Naive B cell (primary cell): ENCODE results near the gene PSMD3. TPM values are rescaled to one million over a fixed set of nuclear protein-coding genes. Genes with fewer than 3 reads are reported as not detected.
A peak's percentile ranks its signal among the peaks of the same experiment; 100 is the strongest.

Source experiments
- ATAC-seq, 2 donors: fragments of 150-1000 bp; cut with Tn5 transposase; 2 replicates each; pipeline ENCODE4 v1.10.0; 2021; ENCODE audit warnings: low read depth in 2 of 2, mild to moderate bottlenecking in 2 of 2, moderate library complexity in 2 of 2
- DNase-seq: peaks from one replicate; pipeline ENCODE4 v3.0.0; 2022
- H3K27ac Mint-ChIP-seq, 6 donors: one replicate each; pipeline ENCODE4 v1.8.0; 2020 to 2022; ENCODE audit warnings: mild to moderate bottlenecking in 6 of 6, mixed read lengths in 6 of 6, moderate library complexity in 5 of 6, inconsistent platforms in 2 of 6
- H3K27me3 Mint-ChIP-seq, 3 donors: one replicate each; pipeline ENCODE4 v1.8.0; 2021 to 2022; ENCODE audit warnings: mixed read lengths in 3 of 3, mild to moderate bottlenecking in 1 of 3
- H3K36me3 Mint-ChIP-seq, 2 donors: one replicate each; pipeline ENCODE4 v1.8.0; 2020 to 2022; ENCODE audit warnings: mixed read lengths in 2 of 2, inconsistent platforms in 1 of 2, mild to moderate bottlenecking in 1 of 2
- H3K4me1 Mint-ChIP-seq, 3 donors: one replicate each; pipeline ENCODE4 v1.8.0; 2020 to 2022; ENCODE audit warnings: mixed read lengths in 3 of 3, inconsistent platforms in 1 of 3, mild to moderate bottlenecking in 1 of 3, moderate library complexity in 1 of 3
- H3K4me3 Mint-ChIP-seq, 8 donors: one replicate each; pipeline ENCODE4 v1.8.0; 2020 to 2022; ENCODE audit warnings: mild to moderate bottlenecking in 8 of 8, mixed read lengths in 8 of 8, moderate library complexity in 8 of 8, inconsistent platforms in 2 of 8
- H3K9me3 Mint-ChIP-seq, 7 donors: one replicate each; pipeline ENCODE4 v1.8.0; 2020 to 2022; ENCODE audit warnings: mixed read lengths in 7 of 7, mild to moderate bottlenecking in 5 of 7, inconsistent platforms in 2 of 7, moderate library complexity in 1 of 7
- polyA plus RNA-seq, 6 donors: library from polyadenylated mRNA; unstranded; fragments of 300-500 nt; fragmentation: Illumina TruSeq; gene quantifications; one replicate each; pipeline ENCODE4 v1.2.3, GENCODE V29; 2021; ENCODE audit warnings: low read depth in 6 of 6

Gene PSMD3
- polyA plus RNA-seq, 6 donors from 2014 or later = 48.1 to 62.4 (median 52.3) TPM

GRCh38 chr17:40015005-40015997 is 34.7 kb downstream of the PSMD3 start, which contains the start of gene CSF3:
Gene CSF3 (plus strand): TSS chr17:40015440. CDS start chr17:40015475, 35 bp downstream.
- DNase-seq = no peak

GRCh38 chr17:40015998-40016985 is 35.7 kb downstream of the PSMD3 start:
- ATAC-seq (no peak), DNase-seq (no peak)
- Mint-ChIP-seq H3K4me1 (peaks cover 0 to 15% (median 6%) of the 10 kb centered on the region in 3 donors), H3K27me3 (peaks cover 0 to 5% (median 0%) of the 10 kb centered on the region in 3 donors), H3K9me3 (no peaks in the 10 kb centered on the region), H3K27ac (peak overlapping the region in 2 of 6 donors; percentile 15 to 94), H3K36me3 (peaks cover 0 to 19% of the 10 kb centered on the region in 2 donors), H3K4me3 (peak overlapping the region in 1 of 8 donors; percentile 63)

More at GRCh38 chr17:40015005-40015997, 34.7 kb downstream of the PSMD3 start, which contains the start of gene CSF3:
- Mint-ChIP-seq H3K27ac (no peak within 1 kb of the TSS), H3K27me3 (peaks cover 0 to 5% (median 0%) of the 10 kb centered on the region in 3 donors), H3K36me3 (peaks cover 0 to 15% of the 10 kb centered on the region in 2 donors), H3K9me3 (no peaks in the 10 kb centered on the region), H3K4me1 (peaks cover 0 to 15% (median 6%) of the 10 kb centered on the region in 3 donors), H3K4me3 (peak within 1 kb of the TSS in 2 of 8 donors; percentile 7 to 63)
- no peak for ATAC-seq

- Mint-ChIP-seq H3K27ac (no peak overlapping the region), H3K27me3 (peaks cover 0 to 5% (median 0%) of the 10 kb centered on the region in 3 donors), H3K9me3 (no peaks in the 10 kb centered on the region), H3K4me3 (peak overlapping the region in 1 of 8 donors; percentile 56), H3K4me1 (peaks cover 0 to 15% (median 6%) of the 10 kb centered on the region in 3 donors), H3K36me3 (peaks cover 0 to 24% of the 10 kb centered on the region in 2 donors)
- ATAC-seq = no peak
- no peak for DNase-seq
Observed at GRCh38 chr17:40017422-40018080, 36.9 kb downstream of the PSMD3 start.

GRCh38 chr17:40018211-40019121 is 37.9 kb downstream of the PSMD3 start:
- DNase-seq (no peak), ATAC-seq (no peak)
- H3K9me3 Mint-ChIP-seq = no peaks in the 10 kb centered on the region
- peaks cover 0 to 5% (median 0%) of the 10 kb centered on the region in 3 donors for H3K27me3 Mint-ChIP-seq
- H3K36me3 Mint-ChIP-seq = peaks cover 0 to 24% of the 10 kb centered on the region in 2 donors
- peaks cover 0 to 14% (median 6%) of the 10 kb centered on the region in 3 donors for H3K4me1 Mint-ChIP-seq
- no peak overlapping the region for H3K4me3 Mint-ChIP-seq
- peak overlapping the region in 1 of 6 donors; percentile 51 for H3K27ac Mint-ChIP-seq

GRCh38 chr17:40019140-40019991 is 38.8 kb downstream of the PSMD3 start:
- H3K27ac Mint-ChIP-seq = peak overlapping the region in 2 of 6 donors; percentile 51 to 62
- H3K4me1 Mint-ChIP-seq = peaks cover 0 to 8% (median 0%) of the 10 kb centered on the region in 3 donors
- H3K9me3 Mint-ChIP-seq = no peaks in the 10 kb centered on the region
- H3K4me3 Mint-ChIP-seq = no peak overlapping the region
- no peak for ATAC-seq
- peaks cover 0 to 24% of the 10 kb centered on the region in 2 donors for H3K36me3 Mint-ChIP-seq
- no peaks in the 10 kb centered on the region for H3K27me3 Mint-ChIP-seq
- DNase-seq = no peak

GRCh38 chr17:40020146-40020545 is 39.5 kb downstream of the PSMD3 start:
- Mint-ChIP-seq H3K4me1 (peaks cover 0 to 8% (median 0%) of the 10 kb centered on the region in 3 donors), H3K4me3 (no peak overlapping the region), H3K27me3 (no peaks in the 10 kb centered on the region), H3K27ac (no peak overlapping the region), H3K9me3 (no peaks in the 10 kb centered on the region), H3K36me3 (peaks cover 0 to 24% of the 10 kb centered on the region in 2 donors)
- ATAC-seq (no peak), DNase-seq (no peak)

GRCh38 chr17:40021451-40021971 is 40.9 kb downstream of the PSMD3 start:
- ATAC-seq (no peak), DNase-seq (no peak)
- Mint-ChIP-seq H3K4me3 (no peak overlapping the region), H3K27me3 (no peaks in the 10 kb centered on the region), H3K4me1 (peaks cover 0 to 8% (median 0%) of the 10 kb centered on the region in 3 donors), H3K36me3 (peaks cover 7 to 37% of the 10 kb centered on the region in 2 donors), H3K27ac (peak overlapping the region in 2 of 6 donors; percentile 33 to 75), H3K9me3 (no peaks in the 10 kb centered on the region)

- no peak overlapping the region for H3K4me3 Mint-ChIP-seq
- no peak overlapping the region for H3K27ac Mint-ChIP-seq
- H3K36me3 Mint-ChIP-seq = peaks cover 7 to 37% of the 10 kb centered on the region in 2 donors
- H3K9me3 Mint-ChIP-seq = no peaks in the 10 kb centered on the region
- no peaks in the 10 kb centered on the region for H3K27me3 Mint-ChIP-seq
- peaks cover 0 to 15% (median 0%) of the 10 kb centered on the region in 3 donors for H3K4me1 Mint-ChIP-seq
- ATAC-seq (no peak), DNase-seq (no peak)
Observed at GRCh38 chr17:40022497-40022896, 41.9 kb downstream of the PSMD3 start.

- Mint-ChIP-seq H3K36me3 (peaks cover 7 to 37% of the 10 kb centered on the region in 2 donors), H3K27ac (no peak overlapping the region), H3K4me1 (peaks cover 0 to 15% (median 3%) of the 10 kb centered on the region in 3 donors), H3K4me3 (no peak overlapping the region), H3K9me3 (no peaks in the 10 kb centered on the region), H3K27me3 (no peaks in the 10 kb centered on the region)
- DNase-seq = no peak
- no peak for ATAC-seq
Observed at GRCh38 chr17:40022961-40023541, 42.4 kb downstream of the PSMD3 start.

- H3K27ac Mint-ChIP-seq = no peak overlapping the region
- H3K9me3 Mint-ChIP-seq = no peaks in the 10 kb centered on the region
- no peaks in the 10 kb centered on the region for H3K27me3 Mint-ChIP-seq
- H3K4me1 Mint-ChIP-seq = peaks cover 0 to 12% (median 3%) of the 10 kb centered on the region in 3 donors
- ATAC-seq (no peak), DNase-seq (no peak)
- H3K36me3 Mint-ChIP-seq = peaks cover 9 to 40% of the 10 kb centered on the region in 2 donors
- no peak overlapping the region for H3K4me3 Mint-ChIP-seq
Observed at GRCh38 chr17:40023590-40024292, 43.1 kb downstream of the PSMD3 start.
